Stimulated activated CD8-positive, alpha-beta memory T cell treated with anti-CD3 and anti-CD28 coated beads, Interleukin-4, amount 100 ng/mL, for 1 hour (primary cell): ENCODE measurements around the gene HTR3C.
"Not testable (repeated sequence)": the region's sequence is repeated elsewhere in the genome, so short reads cannot be mapped to it uniquely, and the experiment has no call there.

Experiments
- DNase-seq, 2 donors: peaks; one replicate each; pipeline ENCODE4 v3.0.0-alpha.2; 2020; ENCODE audit warnings: low read depth in 2 of 2, low spot score in 1 of 2

HTR3C gene, protein sequence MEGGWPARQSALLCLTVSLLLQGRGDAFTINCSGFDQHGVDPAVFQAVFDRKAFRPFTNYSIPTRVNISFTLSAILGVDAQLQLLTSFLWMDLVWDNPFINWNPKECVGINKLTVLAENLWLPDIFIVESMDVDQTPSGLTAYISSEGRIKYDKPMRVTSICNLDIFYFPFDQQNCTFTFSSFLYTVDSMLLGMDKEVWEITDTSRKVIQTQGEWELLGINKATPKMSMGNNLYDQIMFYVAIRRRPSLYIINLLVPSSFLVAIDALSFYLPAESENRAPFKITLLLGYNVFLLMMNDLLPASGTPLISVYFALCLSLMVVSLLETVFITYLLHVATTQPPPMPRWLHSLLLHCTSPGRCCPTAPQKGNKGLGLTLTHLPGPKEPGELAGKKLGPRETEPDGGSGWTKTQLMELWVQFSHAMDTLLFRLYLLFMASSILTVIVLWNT

DNA sequence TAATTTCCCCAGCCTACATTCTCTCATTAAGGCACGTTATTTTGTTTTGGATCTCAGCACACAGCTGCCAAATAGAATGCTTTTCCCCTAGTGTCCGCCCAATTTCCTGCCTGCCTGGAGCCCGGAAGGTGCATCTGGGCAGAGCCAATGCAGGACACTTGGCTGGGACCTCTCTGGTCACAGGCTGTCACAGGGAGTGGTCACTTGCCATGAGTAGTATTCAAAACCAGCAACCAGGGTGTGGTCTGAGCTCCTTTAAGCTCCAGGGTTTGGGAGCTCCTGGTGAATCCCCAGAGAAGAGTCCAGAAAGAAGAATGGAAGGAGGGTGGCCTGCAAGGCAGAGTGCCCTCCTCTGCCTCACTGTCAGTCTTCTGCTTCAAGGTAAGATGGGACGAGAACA lies at the start of gene HTR3C:
Gene HTR3C, plus strand, starts transcription at position 281 of the 400 bp plus-strand sequence. Its CDS starts 34 bp downstream, at position 315.
- no peak for DNase-seq

DNA sequence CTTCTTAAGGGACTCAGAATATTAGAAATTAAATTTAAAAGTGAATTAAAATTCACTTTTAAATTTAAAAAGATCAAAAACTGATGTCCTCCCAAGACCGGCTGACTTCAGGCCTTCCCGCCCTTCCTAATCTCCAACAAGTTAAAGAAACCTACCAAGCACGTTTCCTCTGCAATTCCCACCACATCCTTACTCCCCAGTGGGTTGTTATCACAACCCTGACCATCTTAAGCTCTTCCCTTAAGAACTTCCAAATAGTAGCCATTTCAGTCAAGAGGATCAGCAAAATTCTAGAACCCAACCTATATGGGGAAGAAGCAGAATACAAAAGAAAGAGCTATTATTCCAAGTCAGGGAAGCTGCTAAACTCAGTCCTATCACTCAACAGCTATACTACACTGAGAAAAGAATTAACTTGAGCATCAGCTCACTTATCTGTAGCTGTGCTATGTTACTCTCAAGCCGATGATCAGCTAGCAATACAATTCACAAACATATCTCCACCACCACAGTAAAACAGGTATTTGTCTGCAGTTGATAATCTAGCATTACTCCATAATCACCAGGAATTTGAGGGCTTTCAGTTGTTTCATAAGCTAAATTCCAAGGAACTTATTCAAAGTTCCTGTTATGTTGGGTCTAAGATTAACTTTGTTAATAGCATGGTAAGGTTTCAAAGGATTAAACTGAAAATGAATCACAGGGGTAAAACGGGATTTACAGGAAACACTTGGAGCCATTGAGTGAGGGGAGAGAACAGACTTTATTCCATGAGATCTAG lies 49.5 kb upstream of the HTR3C start:
- no peak for DNase-seq

DNA sequence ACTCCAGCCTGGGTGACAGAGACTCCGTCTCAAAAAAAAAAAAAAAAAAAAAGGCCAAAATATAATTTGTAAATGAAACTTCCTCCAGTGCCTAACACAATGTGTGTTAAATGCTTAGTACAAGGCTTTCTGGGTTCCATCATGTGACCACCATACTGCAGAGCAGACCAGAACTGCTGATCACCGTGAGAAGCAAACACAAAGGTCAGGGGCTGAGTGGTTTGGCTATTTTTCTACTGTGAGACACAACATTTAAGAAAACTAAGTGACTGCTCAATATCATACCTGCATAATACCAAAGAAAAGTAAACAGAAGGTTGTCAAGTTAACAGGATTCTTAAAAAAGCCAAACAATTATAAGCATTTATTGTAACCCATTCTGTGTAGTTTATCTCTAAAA lies 48.4 kb upstream of the HTR3C start:
- DNase-seq, result no peak

DNA sequence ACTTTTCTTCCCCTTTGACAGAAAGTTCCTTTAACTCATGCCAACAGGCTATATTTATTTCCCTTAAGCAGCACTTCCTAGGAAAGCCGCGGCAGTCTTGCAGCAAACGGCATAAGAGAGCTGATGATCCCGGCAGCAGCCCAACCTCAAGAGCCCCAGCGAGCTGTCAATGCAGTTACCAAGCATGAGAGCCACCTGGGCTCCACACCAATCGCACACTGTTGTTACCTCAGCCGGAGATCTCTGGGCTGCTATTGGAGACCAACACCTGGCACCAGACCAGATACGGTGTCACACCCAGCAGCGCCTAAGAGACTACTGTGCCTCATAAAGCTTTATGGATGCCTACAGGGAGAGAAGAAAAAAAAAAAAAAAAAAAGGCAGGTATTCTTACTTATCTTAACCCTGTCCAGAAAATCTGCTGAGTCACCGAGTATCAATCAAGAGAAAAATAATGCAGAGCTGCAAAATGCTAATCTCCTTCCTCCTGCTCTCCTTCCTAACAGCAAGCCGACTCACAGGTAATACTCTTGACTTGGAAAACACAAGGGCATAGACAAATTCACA lies 46.8 kb upstream of the HTR3C start:
- no peak for DNase-seq

DNA sequence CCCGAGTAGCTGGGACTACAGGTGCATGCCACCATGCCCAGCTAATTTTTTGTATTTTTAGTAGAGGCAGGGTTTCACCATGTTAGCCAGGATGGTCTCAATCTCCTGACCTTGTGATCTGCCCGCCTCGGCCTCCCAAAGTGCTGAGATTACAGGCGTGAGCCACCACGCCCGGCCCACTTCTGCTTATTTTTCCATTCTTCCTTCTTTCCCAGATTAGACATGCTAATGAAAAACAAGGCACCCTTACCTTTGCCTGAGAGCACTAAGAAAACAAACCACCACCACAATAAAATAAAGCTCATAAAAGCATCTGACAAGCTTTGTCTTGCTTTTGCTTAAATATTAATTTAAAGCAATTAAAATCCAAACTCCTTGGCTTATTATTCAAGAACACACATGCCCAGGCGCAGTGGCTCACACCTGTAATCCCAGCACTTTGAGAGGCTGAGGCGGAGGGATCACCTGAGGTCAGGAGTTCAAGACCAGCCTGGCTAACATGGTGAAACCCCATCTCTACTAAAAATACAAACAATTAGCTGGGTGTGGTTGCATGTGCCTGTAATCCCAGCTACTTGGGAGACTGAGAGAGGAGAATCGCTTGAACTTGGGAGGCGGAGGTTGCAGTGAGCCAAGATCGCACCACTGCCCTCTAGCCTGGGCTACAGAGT lies 45.6 kb upstream of the HTR3C start:
- not testable (repeated sequence) for DNase-seq

DNA sequence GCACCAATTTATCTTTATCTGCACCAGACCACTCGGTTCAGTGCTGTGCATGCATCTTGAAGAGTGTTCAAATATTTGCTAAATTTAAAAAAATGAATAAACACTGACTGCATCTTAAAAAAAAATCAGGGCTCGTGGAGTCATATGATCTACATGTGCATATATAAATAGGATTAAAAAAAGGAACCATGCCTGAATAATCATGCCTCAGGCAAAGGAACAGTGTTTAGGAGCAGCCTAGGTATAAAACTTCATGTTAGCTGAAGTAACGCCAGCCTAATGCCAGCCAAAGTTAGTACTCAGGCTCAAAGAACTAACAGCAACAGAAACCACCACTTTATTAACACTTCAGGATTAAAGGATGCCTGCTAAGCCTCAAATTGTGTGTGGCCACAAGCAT lies 44.7 kb upstream of the HTR3C start:
- DNase-seq, result no peak

DNA sequence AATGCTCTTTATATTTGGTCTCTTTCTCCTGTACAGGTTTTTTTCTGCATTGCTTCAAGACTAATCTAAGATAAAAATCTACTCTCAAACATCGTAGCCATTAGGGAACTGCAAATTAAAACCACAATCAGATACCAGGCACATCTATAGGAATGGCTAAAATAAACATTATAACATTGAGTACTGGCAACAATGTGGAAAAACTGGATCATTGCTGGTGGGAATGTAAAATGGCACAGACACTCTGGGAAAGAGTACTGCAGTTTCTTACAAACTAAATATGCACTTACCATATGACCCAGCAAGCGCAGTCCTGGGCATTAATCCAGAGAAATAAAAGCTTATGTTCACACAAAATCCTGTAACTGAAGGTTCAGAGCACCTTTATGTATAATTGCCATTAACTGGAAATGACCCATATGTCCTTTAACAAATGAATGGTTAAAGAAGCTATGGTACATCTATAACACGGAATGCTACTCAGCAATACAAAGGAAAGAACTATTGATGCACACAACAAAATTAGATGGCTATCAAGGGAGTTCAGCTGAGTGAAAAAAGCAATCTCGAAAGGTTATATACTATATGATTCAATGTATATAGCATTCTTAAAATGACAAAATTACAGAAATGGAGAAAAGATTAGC lies 41.5 kb upstream of the HTR3C start:
- DNase-seq, result no peak

DNA sequence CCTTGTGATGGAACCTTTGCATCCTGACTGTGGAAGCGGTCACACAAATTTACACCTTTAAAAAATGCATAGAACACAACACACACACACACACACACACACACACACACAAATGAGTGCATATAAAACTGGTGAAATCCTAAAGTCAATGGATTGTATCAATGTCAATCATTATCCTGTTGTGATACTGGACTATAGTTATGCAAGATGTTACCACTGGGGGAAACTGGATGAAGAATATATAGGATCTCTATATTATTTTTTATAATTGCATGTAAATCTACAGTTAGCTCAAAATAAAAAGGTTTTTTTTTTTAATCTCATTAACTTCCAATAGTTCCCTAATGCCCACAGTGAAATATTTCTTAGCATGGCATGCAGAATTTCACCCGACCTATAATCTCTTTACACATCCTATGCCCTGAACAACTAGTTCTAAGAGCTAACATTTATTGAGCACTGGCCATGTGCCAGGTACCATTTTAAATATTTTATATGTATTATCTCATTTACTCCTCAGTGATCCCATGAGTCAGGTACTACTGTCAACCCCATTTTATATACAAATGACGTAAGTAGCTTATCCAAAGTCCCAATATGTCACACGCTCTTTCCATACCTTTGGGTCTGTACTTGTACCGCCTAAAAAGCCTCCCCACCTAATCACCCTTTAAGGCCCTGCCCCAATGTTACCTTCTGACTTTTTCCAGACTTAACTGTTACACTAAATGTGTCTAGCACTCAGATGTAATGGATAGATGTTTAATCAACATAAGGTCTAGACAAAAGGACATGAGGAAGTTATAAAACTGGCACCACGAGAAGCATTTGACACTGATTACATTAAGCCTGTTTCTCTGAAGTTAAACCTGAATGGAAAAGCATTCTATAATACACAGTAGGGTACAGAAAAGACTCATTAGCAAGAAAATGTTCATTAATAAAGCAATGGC lies 40.6 kb upstream of the HTR3C start:
- DNase-seq, result no peak

DNA sequence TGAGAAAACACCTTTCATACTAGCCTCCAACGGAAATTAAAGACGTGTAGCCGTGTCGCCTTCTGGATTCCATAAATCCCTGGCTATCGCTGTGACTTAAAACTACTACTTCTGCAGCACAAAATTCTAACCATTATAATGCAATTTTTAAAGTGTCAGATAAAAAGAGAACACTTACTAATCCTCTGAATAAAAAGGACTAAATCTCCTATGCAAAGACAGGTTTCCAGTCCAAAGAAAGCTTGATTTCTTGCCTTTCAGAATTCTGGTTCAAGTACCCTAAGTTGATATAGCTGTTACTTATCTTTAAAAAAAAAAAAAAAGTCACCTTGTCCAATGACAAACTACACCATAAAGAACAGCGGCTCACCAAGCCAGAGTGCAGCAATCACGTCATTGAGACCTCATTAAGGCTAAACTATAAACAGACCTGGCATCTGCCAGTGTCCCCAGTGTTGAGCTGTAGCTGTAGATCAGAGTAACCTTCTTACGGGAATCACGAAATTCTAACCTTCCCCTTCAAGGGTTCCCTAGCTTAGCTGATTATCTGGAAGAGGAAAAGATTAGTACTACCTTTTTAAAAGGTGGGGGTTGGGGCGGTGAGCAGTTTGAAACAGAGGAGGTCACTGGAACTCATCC lies 37.3 kb upstream of the HTR3C start:
- no peak for DNase-seq

DNA sequence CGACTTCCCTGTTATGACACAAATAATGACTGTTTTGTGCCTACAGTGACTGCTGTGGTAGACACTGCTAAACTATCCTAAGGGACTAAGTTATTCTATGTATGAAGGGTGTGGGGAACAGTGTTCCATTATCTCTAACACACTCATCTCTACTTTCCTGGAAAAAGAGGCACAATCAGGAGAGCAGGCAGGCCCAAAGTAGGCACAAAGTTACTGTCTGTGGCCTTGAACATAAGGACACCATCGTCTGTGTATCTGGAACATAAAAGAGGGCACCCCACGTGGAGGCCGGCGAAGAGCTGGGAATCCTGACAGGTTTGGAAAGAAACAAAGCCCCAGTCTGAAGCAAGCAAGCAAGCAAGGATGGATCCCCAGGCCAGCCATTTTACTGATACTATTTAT lies 36.7 kb upstream of the HTR3C start:
- DNase-seq, result no peak

DNA sequence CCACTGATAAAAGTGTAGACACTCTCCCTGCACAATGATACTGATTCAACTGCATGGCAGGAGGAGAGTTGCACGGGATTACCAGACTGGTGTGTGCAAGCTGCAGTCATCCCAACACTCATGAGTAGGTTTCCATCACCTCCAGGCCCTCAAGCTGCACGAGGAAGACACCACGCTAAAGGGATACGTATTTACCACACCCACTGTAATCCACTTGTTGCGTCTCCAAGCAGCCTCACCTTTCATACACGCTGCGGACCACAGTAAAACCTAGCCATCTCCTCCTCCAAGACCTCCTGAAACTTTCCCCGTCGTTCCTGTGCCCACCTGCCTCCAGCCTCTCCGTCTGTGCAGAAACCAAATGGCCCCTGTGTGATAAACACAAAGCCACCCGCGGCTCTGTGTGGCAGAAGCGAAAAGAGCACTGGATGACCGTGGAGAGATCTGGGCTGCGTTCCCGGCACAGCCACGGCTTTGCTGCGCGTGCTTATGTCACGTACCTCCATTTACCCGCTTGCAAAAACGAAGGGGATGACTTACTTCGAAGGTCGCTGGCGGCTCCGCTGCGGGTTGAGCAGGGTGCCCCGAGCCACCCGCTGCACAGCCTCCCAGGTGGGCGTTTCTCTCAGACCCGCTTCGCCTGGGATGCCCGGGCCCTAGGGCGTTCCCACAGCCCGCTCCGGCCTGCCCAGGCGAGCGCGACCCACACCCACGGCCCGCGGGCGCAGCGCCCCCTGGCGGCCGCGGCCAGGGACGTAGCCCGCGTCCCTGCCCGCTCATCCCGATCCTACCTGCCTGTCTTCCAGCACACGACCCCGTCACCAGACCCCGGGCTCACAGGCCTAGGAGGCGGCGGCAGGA lies 35.8 kb upstream of the HTR3C start:
- peak; percentile 5 to 11 for DNase-seq

DNA sequence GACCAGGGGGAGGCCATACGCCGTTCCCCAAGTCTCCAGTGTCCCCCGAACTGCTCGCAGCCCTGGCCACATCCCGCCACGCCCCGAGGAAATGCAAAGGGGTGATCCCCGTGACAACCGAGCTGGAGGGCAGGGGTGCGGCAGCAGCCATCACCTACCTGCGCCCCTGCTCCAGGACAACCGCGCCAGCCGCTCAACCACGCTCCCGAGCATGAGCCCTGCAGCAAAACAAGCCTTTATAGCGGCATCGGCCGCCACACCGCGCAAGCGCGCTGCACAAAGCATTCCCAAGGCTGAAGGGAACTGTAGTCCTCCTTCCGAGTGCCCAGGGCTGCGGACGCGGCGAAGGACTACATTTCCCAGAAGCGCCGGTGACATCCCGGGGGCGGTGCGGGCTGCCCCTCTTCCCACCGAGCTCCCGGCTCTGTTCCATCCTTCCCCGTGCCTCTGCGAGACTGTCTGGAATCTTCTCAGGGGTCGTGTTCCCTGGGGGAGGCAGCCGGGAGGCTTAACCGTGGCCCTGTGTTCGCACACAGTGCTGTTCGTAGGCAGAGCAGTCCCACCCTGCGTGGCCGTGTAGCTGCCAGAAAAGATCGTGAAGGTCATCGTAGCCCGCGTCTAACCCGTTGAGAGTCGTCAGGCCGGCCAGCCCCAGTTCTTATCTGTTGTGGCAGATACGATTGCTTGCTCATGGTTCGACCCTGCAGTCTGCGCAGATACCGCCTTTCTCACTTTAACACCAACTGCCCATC lies 35.0 kb upstream of the HTR3C start, which contains the start of gene ABCC5:
Gene ABCC5, minus strand, starts transcription at position 213 of the 752 bp plus-strand sequence. CDS start 3,492 bp downstream, outside the sequence.
- peak; percentile 56 to 66 for DNase-seq

DNA sequence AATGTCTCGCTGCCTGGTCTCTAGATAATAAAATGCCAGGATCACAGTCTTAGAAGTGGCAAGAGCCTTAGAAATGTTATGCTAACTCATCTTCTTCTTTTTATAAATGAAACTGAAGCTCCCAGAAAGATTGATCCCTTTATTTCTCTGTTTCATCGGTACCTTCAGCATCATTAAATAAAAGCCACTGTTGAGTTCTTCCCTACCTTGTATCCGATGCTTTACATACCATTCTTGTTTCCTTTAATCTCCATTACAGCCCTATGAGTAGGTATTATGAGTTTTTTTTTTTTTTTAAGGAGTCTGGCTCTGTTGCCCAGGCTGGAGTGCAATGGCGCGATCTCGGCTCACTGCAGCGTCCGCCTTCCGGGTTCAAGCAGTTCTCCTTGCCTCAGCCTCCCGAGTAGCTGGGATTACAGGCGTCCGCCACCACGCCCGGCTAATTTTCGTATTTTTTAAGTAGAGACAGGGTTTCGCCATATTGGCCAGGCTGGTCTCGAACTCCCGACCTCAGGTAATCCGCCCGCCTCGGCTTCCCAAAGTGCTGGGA lies 34.3 kb upstream of the HTR3C start:
- no peak for DNase-seq

DNA sequence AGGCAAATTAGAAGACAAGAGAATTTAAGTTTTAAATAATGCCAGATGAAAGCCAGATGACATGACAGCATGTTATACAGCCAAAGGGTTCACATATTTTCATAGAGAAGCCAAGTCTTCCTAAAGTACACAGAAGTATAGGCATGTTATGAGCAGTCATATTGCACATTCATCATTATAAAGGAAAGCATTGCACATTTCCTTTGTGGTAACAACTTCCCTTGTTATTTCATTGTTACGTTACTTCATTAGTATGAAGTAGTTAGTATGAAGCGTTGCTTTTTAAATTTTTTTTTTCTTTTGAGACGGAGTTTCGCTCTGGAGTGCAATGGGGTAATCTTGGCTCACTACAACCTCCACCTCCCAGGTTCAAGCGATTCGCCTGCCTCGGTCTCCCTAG lies 30.5 kb upstream of the HTR3C start:
- no peak for DNase-seq

DNA sequence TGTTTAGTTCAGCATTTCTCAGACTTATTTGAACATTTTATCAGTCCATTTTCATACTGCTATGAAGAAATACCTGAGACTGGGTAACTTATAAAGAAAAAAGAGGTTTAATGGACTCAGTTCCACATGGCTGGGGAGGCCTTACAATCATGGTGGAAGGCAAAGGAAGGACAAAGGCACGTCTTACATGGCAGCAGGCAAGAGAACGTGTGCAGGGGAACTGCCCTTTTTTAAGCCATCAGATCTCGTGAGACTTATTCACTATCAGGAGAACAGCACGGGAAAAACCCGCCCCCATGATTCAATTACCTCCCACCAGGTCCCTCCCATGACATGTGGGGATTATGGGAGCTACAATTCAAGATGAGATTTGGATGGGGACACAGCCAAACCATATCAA lies 27.6 kb upstream of the HTR3C start:
- DNase-seq, result not testable (repeated sequence)

DNA sequence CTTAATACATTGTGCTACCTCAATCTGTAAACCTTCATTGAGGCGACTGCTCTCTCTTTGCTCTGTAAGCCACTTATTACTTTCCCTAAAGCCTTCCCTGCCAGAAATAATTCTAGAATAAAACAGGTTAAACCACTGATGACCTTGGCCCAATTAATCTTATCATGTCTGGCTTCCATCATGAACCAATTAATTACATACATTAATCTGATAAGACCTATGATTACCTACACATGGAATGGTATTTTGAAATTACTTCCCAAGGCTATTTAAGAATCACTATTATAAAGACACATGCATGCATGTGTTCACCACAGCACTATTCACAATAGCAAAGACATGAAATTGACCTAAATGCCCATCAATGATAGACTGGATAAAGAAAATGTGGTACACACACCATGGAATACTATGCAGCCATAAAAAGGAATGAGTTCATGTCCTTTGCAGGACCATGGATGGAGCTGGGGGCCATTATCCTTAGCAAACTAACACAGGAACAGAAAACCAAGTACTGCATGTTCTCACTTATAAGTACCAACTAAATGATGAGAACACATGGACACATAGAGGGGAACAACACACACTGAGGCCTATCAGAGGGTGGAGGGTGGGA lies 24.5 kb upstream of the HTR3C start:
- not testable (repeated sequence) for DNase-seq

DNA sequence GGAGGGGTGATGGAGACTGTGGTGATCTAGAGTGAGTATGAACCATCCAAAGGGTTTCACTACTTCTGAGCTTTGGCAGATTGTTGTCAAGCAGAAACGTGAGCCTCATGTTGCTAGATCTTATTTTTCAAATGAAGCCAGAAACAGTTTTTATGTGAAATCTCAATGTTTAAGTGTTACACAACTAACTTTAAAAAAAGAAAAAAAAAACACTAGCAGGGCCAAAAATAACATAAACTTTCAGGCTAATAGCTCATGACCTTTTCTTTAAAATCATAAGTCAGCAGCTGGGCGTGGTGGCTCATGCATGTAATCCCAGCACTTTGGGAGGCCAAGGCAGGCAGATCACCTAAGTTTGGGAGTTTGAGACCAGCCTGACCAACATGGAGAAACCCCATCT lies 23.4 kb upstream of the HTR3C start:
- DNase-seq, result no peak
